GM21381 (cell line): ENCODE measurements around the gene MED7.

Experiments
- ATAC-seq: cut with Tn5 transposase; IDR thresholded peaks from one replicate; pipeline ENCODE4 v1.9.1; 2021; ENCODE audit warnings: mild to moderate bottlenecking, moderate library complexity; ENCODE audit not compliant: unreplicated experiment

MED7 gene

DNA sequence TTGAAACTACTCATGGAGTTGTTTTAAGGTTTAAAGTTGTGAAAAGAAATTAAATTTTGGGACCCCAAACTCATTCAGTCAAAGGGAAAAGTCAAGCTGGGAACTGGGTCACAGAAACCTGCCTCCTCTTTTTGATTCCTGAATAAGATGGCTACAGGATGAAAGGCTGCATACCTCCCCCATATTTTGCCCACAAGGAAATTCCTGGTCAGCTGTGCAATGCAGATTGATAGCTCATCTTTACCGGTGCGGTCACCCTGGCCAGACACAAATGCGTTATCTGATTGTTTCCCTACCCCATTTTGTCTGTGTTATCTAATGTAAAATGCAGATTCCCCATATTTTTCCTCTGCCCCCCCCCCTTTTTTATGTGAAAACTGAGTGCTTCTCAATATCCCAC lies 35.2 kb downstream of the MED7 start:
- no peak for ATAC-seq

DNA sequence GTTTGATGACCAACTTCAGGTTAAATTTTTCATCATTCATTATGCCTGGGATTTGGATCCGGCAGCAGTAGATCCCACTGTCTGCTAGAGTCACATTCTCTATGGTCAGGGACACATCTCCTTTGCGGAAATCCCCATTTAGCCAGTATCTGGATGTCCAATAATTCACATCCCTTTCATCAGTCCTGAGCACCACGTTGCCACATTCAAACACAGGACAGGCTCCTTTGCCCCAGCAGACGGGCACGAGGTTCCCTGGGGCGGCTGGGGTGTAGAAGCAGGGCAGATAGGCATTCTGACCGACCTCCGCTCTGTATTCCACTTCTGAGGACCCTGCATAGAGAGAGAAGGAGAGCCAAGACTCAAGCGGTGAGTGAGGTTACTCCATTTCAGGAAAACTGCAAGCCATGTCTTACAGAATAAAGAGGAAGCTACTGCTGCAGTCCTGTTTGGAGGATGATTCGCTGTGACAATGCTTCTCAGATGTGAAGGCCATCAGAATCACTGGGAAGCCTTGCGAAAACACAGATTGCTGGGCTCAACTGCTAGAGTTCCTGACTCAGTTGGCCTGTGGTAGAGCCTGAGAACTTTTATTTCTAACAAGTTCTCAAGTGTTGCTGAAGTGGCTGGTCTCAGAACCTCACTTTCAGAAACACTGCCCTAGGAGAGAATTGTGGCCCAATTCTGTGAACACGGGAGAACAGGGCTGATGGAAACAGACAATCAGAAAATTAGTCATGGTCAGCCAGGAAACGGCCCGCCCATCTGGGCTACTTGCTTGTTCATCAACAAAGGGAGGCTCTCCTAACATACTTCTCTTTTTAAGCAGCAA lies 35.8 kb downstream of the MED7 start:
- no peak for ATAC-seq

DNA sequence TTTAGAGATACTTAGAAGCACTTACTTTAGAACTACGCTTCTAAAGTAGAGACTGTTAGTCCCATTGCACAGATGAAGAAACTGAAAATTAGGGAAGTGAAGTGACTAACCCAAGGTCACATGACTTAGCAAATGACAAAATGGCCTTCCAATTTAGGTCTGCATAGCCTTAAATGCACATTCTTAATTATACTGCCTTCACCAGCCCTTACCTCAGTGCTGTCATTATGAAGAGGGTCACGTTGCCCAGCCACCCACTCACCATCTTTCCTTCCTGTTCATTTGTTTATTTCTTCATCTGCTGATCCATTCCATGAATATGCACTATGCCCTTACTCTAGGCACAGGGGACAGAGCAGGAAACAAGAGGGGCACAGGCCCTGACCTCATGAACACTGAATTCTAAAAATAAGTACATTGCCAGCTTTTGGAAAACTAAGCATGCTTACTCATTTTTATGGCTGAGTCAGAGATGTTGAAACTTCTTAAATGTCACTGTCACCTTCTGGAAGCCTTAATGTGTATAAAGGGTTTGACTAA lies 42.5 kb downstream of the MED7 start:
- no peak for ATAC-seq

DNA sequence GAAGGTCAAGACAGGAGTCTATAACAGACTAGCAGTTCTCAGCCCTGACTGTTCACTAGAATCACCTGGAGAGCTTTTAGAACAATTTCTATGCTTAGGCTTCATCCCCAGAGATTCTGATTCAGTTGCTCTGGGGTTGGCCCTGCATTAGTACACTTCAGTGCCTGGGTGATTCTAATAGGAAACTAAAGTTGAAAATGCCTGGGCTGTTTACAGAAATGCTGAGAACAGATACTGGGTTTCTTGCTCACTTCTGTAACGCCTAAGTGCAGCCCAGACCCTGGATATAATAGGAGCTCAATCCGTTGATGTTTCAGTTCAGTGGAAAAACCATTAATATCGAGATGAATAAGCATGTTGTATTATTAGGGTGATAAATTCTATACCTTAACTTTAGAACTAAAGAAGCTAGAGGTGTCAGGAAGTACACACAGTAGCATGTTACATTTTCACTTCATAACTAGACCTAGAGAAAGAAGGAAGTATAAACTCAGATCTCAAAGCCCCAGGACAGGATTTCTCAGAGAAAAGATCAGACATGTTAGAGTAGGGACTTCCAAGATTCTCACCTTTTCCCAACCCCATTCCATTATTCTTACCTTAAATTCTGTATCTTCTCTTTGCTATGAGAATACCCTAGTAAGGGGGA lies 54.2 kb downstream of the MED7 start:
- ATAC-seq = no peak
